Liver (tissue), 9 donors: ENCODE data around the gene FMN1. TPM values are rescaled to one million over a fixed set of nuclear protein-coding genes. Genes with fewer than 3 reads are reported as not detected.

Source experiments
- DNase-seq: peaks from one replicate; pipeline ENCODE4 v3.0.0-alpha.2; 2017; ENCODE audit warnings: low spot score
- H3K27ac ChIP-seq, 2 donors: one replicate each; pipeline ENCODE4 v1.7.0; 2013; ENCODE audit warnings: inconsistent platforms in 2 of 2, low read length in 2 of 2, control low read depth in 1 of 2, low read depth in 1 of 2, mild to moderate bottlenecking in 1 of 2
- H3K27me3 ChIP-seq, 4 donors: one replicate each; pipeline versions ENCODE4 v1.6.1 to v1.7.0; 2013; ENCODE audit warnings: low read length in 3 of 4, inconsistent platforms in 1 of 4, mild to moderate bottlenecking in 1 of 4, moderate library complexity in 1 of 4; ENCODE audit not compliant: control insufficient read depth in 4 of 4, insufficient read depth in 4 of 4
- H3K36me3 ChIP-seq, 4 donors: one replicate each; pipeline versions ENCODE4 v1.6.1 to v1.7.0; 2013; ENCODE audit warnings: low read length in 3 of 4, mild to moderate bottlenecking in 3 of 4, low read depth in 1 of 4, moderate library complexity in 1 of 4; ENCODE audit not compliant: control insufficient read depth in 4 of 4, insufficient read depth in 3 of 4
- H3K4me1 ChIP-seq, 4 donors: one replicate each; pipeline versions ENCODE4 v1.6.1 to v1.7.0; 2013; ENCODE audit warnings: low read length in 3 of 4, mild to moderate bottlenecking in 3 of 4, moderate library complexity in 1 of 4; ENCODE audit not compliant: control insufficient read depth in 4 of 4, insufficient read depth in 4 of 4
- H3K4me3 ChIP-seq, 3 donors: one replicate each; pipeline versions ENCODE4 v1.6.1 to v1.7.0; 2013; ENCODE audit warnings: low read length in 3 of 3, control low read depth in 1 of 3, low read depth in 1 of 3, mild to moderate bottlenecking in 1 of 3
- H3K9ac ChIP-seq, 2 donors: one replicate each; pipeline ENCODE4 v1.7.0; 2013; ENCODE audit warnings: low read length in 2 of 2, mild to moderate bottlenecking in 2 of 2, moderate library complexity in 2 of 2, control low read depth in 1 of 2, low read depth in 1 of 2
- H3K9me3 ChIP-seq, 4 donors: one replicate each; pipeline versions ENCODE4 v1.6.1 to v1.7.0; 2013; ENCODE audit warnings: low read length in 3 of 4; ENCODE audit not compliant: control insufficient read depth in 4 of 4
- ATF3 ChIP-seq: IDR thresholded peaks from 2 replicates; pipeline ENCODE4 v1.6.1; 2016; ENCODE audit warnings: antibody characterized with exemption
- CTCF ChIP-seq: fragments of 150-350 bp; IDR thresholded peaks from 2 replicates; pipeline ENCODE4 v1.5.1; 2017; ENCODE audit warnings: improper control_type of control experiment, low read depth, low read length; ENCODE audit not compliant: missing input control
- EGR1 ChIP-seq, 2 donors: IDR thresholded peaks; 2 replicates each; pipeline ENCODE4 v1.6.1; 2016 to 2018; ENCODE audit warnings: antibody characterized with exemption in 2 of 2, low read depth in 2 of 2
- FOXA1 ChIP-seq: IDR thresholded peaks from 2 replicates; pipeline ENCODE4 v1.6.1; 2016; ENCODE audit warnings: antibody characterized with exemption
- FOXA2 ChIP-seq: IDR thresholded peaks from 2 replicates; pipeline ENCODE4 v1.6.1; 2016; ENCODE audit warnings: antibody characterized with exemption
- GABPA ChIP-seq, 2 donors: IDR thresholded peaks in 1 of 2; conservative IDR thresholded peaks in 1 of 2; 2 replicates each; pipeline ENCODE4 v1.6.1; 2016; ENCODE audit warnings: antibody characterized with exemption in 2 of 2, mild to moderate bottlenecking in 1 of 2, moderate library complexity in 1 of 2
- HNF4A ChIP-seq, 2 donors: conservative IDR thresholded peaks; 2 replicates each; pipeline ENCODE4 v1.6.1; 2016; ENCODE audit warnings: antibody characterized with exemption in 2 of 2, mild to moderate bottlenecking in 2 of 2
- HNF4G ChIP-seq: IDR thresholded peaks from 2 replicates; pipeline ENCODE4 v1.6.1; 2016; ENCODE audit warnings: antibody characterized with exemption
- JUND ChIP-seq, 2 donors: IDR thresholded peaks; 2 replicates each; pipeline ENCODE4 v1.6.1; 2016; ENCODE audit warnings: antibody characterized with exemption in 2 of 2
- MAX ChIP-seq: IDR thresholded peaks from 2 replicates; pipeline ENCODE4 v1.6.1; 2016; ENCODE audit warnings: antibody characterized with exemption
- NR2F2 ChIP-seq: IDR thresholded peaks from 2 replicates; pipeline ENCODE4 v1.6.1; 2016; ENCODE audit warnings: antibody characterized with exemption
- RAD21 ChIP-seq, 2 donors: IDR thresholded peaks; 2 replicates each; pipeline ENCODE4 v1.6.1; 2016; ENCODE audit warnings: antibody characterized with exemption in 2 of 2, mild to moderate bottlenecking in 2 of 2
- REST ChIP-seq: IDR thresholded peaks from 2 replicates; pipeline ENCODE4 v1.6.1; 2016; ENCODE audit warnings: antibody characterized with exemption, mild to moderate bottlenecking
- RXRA ChIP-seq, 2 donors: IDR thresholded peaks; 2 replicates each; pipeline ENCODE4 v1.6.1; 2017 to 2018; ENCODE audit warnings: antibody characterized with exemption in 2 of 2, mild to moderate bottlenecking in 1 of 2
- SP1 ChIP-seq: IDR thresholded peaks from 2 replicates; pipeline ENCODE4 v1.6.1; 2018; ENCODE audit warnings: antibody characterized with exemption, mild to moderate bottlenecking
- TAF1 ChIP-seq: conservative IDR thresholded peaks from 2 replicates; pipeline ENCODE4 v1.6.1; 2016; ENCODE audit warnings: antibody characterized with exemption, mild to moderate bottlenecking
- YY1 ChIP-seq: IDR thresholded peaks from 2 replicates; pipeline ENCODE4 v1.6.1; 2016; ENCODE audit warnings: antibody characterized with exemption, mild to moderate bottlenecking
- ZBTB33 ChIP-seq: IDR thresholded peaks from 2 replicates; pipeline ENCODE4 v1.6.1; 2016; ENCODE audit warnings: antibody characterized with exemption
- WGBS: extraction: QIAGEN DNeasy Blood & Tissue Kit; methylation state at CpG from one replicate; pipeline ENCODE4 v1.1.7; 2013; 5-methylcytosine and 5-hydroxymethylcytosine counted together
- polyA plus RNA-seq, 2 donors: library from polyadenylated mRNA; stranded (reverse) in 1 of 2; unstranded in 1 of 2; fragments of 200-250 nt in 1 of 2; fragments of >200 nt in 1 of 2; fragmentation: Nextera tagmentation in 1 of 2; extraction: Ambion mirVana in 1 of 2; gene quantifications; one replicate each; pipeline versions ENCODE4 v1.2.1 to v1.2.3, GENCODE V29; 2013 to 2015
- total RNA-seq, 2 donors: library from RNA; depleted of rRNA; stranded (reverse); fragments of >200 nt; gene quantifications; one replicate each; pipeline ENCODE4 v1.2.3, GENCODE V29; 2014
- donor health status: healthy.
- donor health status: healthy.
- donor health status: healthy.
- donor health status: healthy.
- donor health status: healthy.

The FMN1 gene
- total and polyA plus RNA-seq, 4 donors: 0.21 to 5.4 (median 0.53) TPM

- Histone ChIP-seq H3K9ac (no peak overlapping the region), H3K27ac (no peak overlapping the region), H3K9me3 (no peaks in the 10 kb centered on the region), H3K4me3 (no peak overlapping the region), H3K27me3 (no peaks in the 10 kb centered on the region), H3K4me1 (no peaks in the 10 kb centered on the region), H3K36me3 (no peaks in the 10 kb centered on the region)
- no peak for TF ChIP-seq HNF4A (conservative IDR thresholded peaks at IDR 0.05)
- no peak for TF ChIP-seq CTCF
- no peak for TF ChIP-seq FOXA1
- TF ChIP-seq JUND (IDR thresholded peaks at IDR 0.05): no peak
- TF ChIP-seq ZBTB33: no peak
- no peak for TF ChIP-seq RAD21 (IDR thresholded peaks at IDR 0.05)
- no peak for TF ChIP-seq HNF4G
- no peak for TF ChIP-seq SP1
- no peak for TF ChIP-seq YY1
- no peak for TF ChIP-seq ATF3
- TF ChIP-seq FOXA2: no peak
- TF ChIP-seq MAX: no peak
- no peak for TF ChIP-seq TAF1
- 90% methylated on average over 1 of the region's 1 CpG for WGBS
- DNase-seq: no peak
Observed at GRCh38 chr15:32833379-32833821, 361.1 kb downstream of the FMN1 start.

- Histone ChIP-seq H3K27ac (no peak overlapping the region), H3K4me1 (no peaks in the 10 kb centered on the region), H3K9ac (no peak overlapping the region), H3K36me3 (no peaks in the 10 kb centered on the region), H3K27me3 (no peaks in the 10 kb centered on the region), H3K9me3 (no peaks in the 10 kb centered on the region), H3K4me3 (no peak overlapping the region)
- 41% methylated on average over 1 of the region's 1 CpG for WGBS
- TF ChIP-seq RXRA (IDR thresholded peaks at IDR 0.05) (no peak), HNF4G (no peak), SP1 (no peak), FOXA2 (no peak), ATF3 (no peak), MAX (no peak), YY1 (no peak), FOXA1 (no peak), NR2F2 (no peak), TAF1 (no peak), ZBTB33 (no peak), GABPA (IDR thresholded peaks at IDR 0.05 in 1 of 2, conservative IDR thresholded peaks at IDR 0.05 in 1 of 2) (no peak), HNF4A (conservative IDR thresholded peaks at IDR 0.05) (no peak), CTCF (no peak), REST (no peak), JUND (IDR thresholded peaks at IDR 0.05) (no peak), EGR1 (IDR thresholded peaks at IDR 0.05; ENCODE audit: low read depth in 2 of 2) (no peak), RAD21 (IDR thresholded peaks at IDR 0.05) (no peak)
- no peak for DNase-seq
Observed at GRCh38 chr15:32831485-32831884, 363.0 kb downstream of the FMN1 start.
